ENCODE results near the gene PPIH.
"Not testable (repeated sequence)": the region's sequence is repeated elsewhere in the genome, so short reads cannot be mapped to it uniquely, and the experiment has no call there.

The PPIH gene

GRCh38 chr1:42681741-42682483 is 23.7 kb downstream of the PPIH start, which contains the start of gene YBX1:
Gene YBX1 (plus strand): TSS chr1:42682418. CDS start chr1:42682566, 148 bp downstream.
- in situ Hi-C loops (cut with MboI; ENCODE audit: low sequenced_read_pairs) = no loop called here

GRCh38 chr1:42682484-42682738 is 24.2 kb downstream of the PPIH start:
- in situ Hi-C loops (cut with MboI; ENCODE audit: low sequenced_read_pairs) = not testable (repeated sequence)

DNA sequence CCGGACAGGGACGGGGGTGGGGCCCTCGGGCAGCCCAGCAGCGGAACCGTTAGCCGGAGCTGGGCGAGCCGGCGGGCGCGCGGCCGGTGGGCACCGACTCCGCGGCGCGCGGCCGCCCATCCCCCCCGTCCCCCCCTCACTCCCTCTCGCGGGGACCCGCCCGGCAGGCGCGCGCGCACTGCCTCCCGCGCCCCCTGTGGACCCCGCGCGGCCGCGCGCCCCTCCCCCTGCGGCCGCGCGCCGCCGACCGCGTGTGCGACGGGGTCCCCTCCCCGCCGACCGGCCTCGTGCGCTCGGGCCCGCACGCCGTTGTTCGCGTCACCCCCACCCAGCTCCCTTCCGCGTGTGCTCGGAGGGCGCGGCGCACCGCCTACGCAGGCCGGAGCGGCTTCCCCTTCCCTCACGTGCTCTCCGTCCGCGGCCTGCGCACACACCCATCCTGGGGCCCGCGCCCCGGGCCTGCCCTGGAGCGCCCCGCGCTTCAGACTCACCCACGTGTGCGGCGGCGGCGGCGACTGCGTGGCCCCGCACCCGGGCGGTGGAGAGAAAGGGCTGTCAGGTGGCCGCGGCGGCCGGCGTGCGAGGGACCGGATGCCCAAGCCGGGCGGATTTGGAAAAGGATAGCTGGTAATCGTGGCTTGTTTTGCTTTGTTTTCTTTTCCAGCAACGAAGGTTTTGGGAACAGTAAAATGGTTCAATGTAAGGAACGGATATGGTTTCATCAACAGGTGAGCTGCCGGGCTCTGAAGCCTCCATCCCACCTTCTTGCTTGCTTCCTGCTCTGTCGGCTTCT is 24.7 kb downstream of the PPIH start:
- in situ Hi-C loops (cut with MboI; ENCODE audit: low sequenced_read_pairs) = no loop called here

DNA sequence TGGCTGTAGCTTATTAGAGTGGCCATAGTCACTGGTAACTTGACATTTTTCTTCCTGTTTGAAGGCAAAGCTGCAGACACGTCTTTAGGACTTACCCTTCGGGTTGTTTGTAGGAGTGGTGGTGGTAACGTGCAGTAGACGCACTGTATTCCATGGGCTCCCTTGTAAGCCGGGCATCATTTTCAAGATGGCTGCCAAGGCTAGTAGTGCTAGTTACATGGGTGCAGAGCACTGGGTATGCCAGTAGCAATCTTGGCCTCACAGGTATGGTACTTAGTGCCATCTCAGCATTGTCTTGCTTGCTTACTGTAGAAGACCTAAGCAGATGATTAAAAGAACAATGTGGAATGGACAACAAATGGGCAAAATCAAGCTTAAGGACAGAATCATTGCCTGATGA is 25.9 kb downstream of the PPIH start:
- in situ Hi-C loops (cut with MboI; ENCODE audit: low sequenced_read_pairs) = no loop called here

- in situ Hi-C loops (cut with MboI; ENCODE audit: low sequenced_read_pairs) = no loop called here
These were observed 28.2 kb downstream of the PPIH start for GRCh38 chr1:42686418-42686817.

- in situ Hi-C loops (cut with MboI; ENCODE audit: low sequenced_read_pairs) = no loop called here
These were observed 31.7 kb downstream of the PPIH start for GRCh38 chr1:42689912-42690311.

- in situ Hi-C loops (cut with MboI; ENCODE audit: low sequenced_read_pairs) = no loop called here
These were observed 32.4 kb downstream of the PPIH start for GRCh38 chr1:42690477-42691156.

DNA sequence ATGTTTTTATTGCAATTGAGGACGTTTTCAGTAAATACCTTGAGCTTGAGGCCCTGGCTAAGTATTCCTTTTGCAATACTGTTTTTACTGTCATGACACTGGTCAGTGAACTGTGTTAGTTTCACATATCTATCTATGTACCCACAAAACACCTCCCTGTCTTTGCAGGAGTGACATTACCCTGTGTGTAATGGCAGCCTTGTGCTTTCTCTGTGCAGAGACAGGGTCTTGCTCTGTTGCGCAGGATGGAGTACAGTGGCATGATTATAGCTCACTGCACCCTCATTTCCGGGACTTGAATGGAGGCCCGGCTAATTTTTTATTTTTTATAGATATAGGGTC is 32.9 kb downstream of the PPIH start:
- in situ Hi-C loops (cut with MboI; ENCODE audit: low sequenced_read_pairs) = no loop called here

DNA sequence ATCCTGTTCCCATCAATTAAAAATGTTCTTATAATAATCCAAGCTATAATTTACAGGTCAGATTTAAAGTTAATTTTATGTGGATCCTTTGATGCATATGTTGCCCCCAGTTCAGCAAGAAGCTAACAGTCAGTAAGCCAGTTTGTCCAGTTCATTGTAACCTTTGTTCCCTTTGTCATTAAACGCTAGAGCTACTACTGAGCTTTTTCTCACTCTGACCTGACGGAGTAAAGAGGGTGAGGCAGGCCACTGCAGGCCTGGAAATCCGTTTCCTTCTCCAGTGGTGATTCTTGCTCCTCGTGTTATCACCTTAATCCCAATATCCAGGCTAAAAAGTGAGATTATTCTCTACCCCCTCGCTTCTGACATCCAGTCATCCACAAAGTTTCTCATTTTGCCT is 34.2 kb downstream of the PPIH start:
- in situ Hi-C loops (cut with MboI; ENCODE audit: low sequenced_read_pairs) = no loop called here

- in situ Hi-C loops (cut with MboI; ENCODE audit: low sequenced_read_pairs) = no loop called here
These were observed 34.7 kb downstream of the PPIH start for GRCh38 chr1:42692911-42693310.

- in situ Hi-C loops (cut with MboI; ENCODE audit: low sequenced_read_pairs) = no loop called here
These were observed 40.0 kb downstream of the PPIH start for GRCh38 chr1:42698081-42698813.

DNA sequence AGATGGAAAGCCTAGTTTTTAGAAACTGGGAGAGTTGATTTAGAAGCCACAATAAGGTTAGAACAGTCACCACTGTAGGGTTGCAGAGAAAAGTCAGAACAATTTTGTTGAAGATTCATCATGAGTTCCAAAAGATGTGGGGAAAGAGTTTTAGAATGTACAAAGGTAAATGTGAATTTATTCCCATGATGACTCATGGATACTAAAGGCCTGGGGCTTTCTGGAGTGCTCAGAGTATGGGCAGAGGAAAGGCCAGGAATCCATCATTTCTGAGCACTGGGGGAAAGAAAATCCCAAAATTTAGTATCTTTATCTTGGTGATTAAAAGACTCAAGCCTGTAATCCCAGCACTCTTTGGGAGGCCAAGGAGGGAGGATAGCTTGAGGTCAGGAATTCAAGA is 41.8 kb downstream of the PPIH start:
- in situ Hi-C loops (cut with MboI; ENCODE audit: low sequenced_read_pairs) = no loop called here

DNA sequence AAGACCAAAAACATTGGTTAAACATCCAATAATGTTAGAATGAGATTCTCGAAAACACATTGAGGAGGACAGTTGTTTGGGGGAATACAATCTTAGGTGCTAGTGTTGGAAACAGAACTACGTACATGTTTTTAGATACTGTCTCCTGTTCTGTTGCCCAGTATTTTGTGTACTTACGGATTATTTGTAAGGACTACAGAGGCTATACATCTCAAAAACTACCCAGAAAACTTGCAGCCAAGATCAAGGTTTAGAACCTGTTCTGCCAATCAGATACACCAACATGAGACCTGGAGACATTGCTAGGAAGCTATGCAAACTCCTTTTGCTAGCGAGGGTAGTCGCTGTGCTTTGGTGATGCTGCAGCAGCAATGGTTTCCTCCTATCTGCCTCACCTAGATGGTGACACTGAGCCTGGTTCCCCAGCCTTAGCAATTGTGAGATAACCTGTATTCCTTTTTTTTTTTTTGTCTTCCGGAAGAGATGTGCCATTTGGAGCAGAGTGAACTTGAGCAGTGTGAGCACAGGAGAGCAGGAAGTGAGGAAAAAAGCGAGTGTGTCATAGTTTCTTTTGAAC is 45.8 kb downstream of the PPIH start:
- in situ Hi-C loops (cut with MboI; ENCODE audit: low sequenced_read_pairs) = no loop called here

GRCh38 chr1:42712808-42713207 is 54.6 kb downstream of the PPIH start:
- in situ Hi-C loops (cut with MboI; ENCODE audit: low sequenced_read_pairs) = not testable (repeated sequence)

GRCh38 chr1:42713293-42713692 is 55.1 kb downstream of the PPIH start:
- in situ Hi-C loops (cut with MboI; ENCODE audit: low sequenced_read_pairs) = no loop called here

DNA sequence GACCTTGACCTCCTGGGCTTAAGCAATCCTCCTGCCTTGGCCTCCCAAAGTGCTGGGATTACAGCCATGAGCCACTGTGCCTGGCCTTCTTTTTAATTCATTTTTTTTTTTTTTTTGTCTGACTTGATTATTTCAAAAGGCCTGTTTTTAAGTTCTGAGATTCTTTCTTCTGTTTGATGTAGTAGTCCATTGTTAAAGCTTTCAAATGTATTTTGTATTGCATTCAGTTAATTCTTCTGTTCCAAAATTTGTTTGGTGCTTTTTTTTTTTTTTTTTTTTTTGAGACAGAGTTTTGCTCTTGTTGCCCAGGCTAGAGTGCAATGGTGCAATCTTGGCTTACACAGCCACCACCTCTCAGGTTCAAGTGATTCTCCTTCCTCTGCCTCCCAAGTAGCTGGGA is 56.2 kb downstream of the PPIH start:
- in situ Hi-C loops (cut with MboI; ENCODE audit: low sequenced_read_pairs) = not testable (repeated sequence)

GRCh38 chr1:42720868-42721267 is 62.6 kb downstream of the PPIH start:
- in situ Hi-C loops (cut with MboI; ENCODE audit: low sequenced_read_pairs) = no loop called here

GRCh38 chr1:42721926-42722325 is 63.7 kb downstream of the PPIH start:
- in situ Hi-C loops (cut with MboI; ENCODE audit: low sequenced_read_pairs) = no loop called here

GRCh38 chr1:42722403-42722802 is 64.2 kb downstream of the PPIH start:
- in situ Hi-C loops (cut with MboI; ENCODE audit: low sequenced_read_pairs) = not testable (repeated sequence)

- in situ Hi-C loops (cut with MboI; ENCODE audit: low sequenced_read_pairs) = no loop called here
These were observed 65.3 kb downstream of the PPIH start for GRCh38 chr1:42723511-42723910.

GRCh38 chr1:42725820-42726219 is 67.6 kb downstream of the PPIH start:
- in situ Hi-C loops (cut with MboI; ENCODE audit: low sequenced_read_pairs) = not testable (repeated sequence)

Data from HL-60/S4 treated with phorbol 12-myristate 13-acetate at 8.2 ng/mL for 4 days and 3 days (cell line).